NB4 (cell line): Measurements from ENCODE around the gene MAFG.

Experiments used
- DNase-seq: peaks from one replicate; pipeline ENCODE4 v3.0.0; 2010; ENCODE audit warnings: low read depth
- H3K4me3 ChIP-seq: one replicate; pipeline ENCODE4 v1.5.1; 2011; ENCODE audit warnings: mild to moderate bottlenecking, low read depth, low read length, moderate library complexity
- CTCF ChIP-seq: IDR thresholded peaks from one replicate; pipeline ENCODE4 v1.5.1; 2012; ENCODE audit warnings: low read depth, low read length
- MYC ChIP-seq: IDR thresholded peaks from 2 replicates; pipeline ENCODE4 v1.6.1; 2011; ENCODE audit warnings: low read depth, low read length
- POLR2A ChIP-seq: IDR thresholded peaks from 2 replicates; pipeline ENCODE4 v1.6.1; 2011; ENCODE audit warnings: mild to moderate bottlenecking; ENCODE audit not compliant: insufficient read length; ENCODE audit errors: extremely low read depth
- TF ChIP-seq, protein P1 (sequence below): IDR thresholded peaks from 2 replicates; pipeline ENCODE4 v1.6.1; 2011; ENCODE audit warnings: low read depth, low read length

Gene MAFG

GRCh38 chr17:81868674-81869220, 58.8 kb downstream of the MAFG start:
- no peak for TF ChIP-seq POLR2A
- no peak for TF ChIP-seq CTCF
- TF ChIP-seq, protein P1, sequence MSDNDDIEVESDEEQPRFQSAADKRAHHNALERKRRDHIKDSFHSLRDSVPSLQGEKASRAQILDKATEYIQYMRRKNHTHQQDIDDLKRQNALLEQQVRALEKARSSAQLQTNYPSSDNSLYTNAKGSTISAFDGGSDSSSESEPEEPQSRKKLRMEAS = no peak
- no peak for TF ChIP-seq MYC
- peak; percentile 37 for DNase-seq
- no peak overlapping the region for H3K4me3 ChIP-seq
